ENCODE results near the gene PDE4D.

DNA sequence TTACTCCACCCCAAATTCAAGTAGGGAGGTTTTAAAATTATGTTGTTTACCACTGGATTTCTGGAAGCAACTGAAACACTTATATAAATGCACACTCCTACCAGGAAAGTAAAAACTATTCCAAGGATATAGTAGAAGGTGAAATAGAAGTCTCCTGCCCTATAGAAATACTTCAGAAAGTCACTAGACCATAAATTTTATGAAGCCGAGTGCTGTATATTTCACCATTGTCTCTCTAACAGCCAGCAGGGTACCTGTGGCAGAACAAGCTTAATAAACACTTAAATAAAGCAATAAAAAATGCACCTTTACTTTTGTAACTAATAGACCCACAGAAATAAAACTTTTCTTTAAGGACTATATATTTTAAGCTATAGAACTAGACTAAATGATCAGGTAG is 631.6 kb downstream of the PDE4D start:
- TF ChIP-seq RARB (CRISPR knock-in tag; IDR thresholded peaks at IDR 0.05) (no peak), CSDC2 (CRISPR knock-in tag; IDR thresholded peaks at IDR 0.05) (no peak), ESRRG (CRISPR knock-in tag; IDR thresholded peaks at IDR 0.05) (no peak), TOX (CRISPR knock-in tag; IDR thresholded peaks at IDR 0.05; ENCODE audit: borderline replicate concordance) (no peak), ZFP3 (CRISPR knock-in tag; IDR thresholded peaks at IDR 0.05) (no peak), ARNTL (CRISPR knock-in tag; IDR thresholded peaks at IDR 0.05; ENCODE audit: borderline replicate concordance, low read depth) (no peak), GLIS3 (CRISPR knock-in tag; IDR thresholded peaks at IDR 0.05) (no peak), BACH2 (CRISPR knock-in tag; IDR thresholded peaks at IDR 0.05; ENCODE audit: borderline replicate concordance) (no peak), ZFP30 (CRISPR knock-in tag; IDR thresholded peaks at IDR 0.05) (no peak), SNAI2 (CRISPR knock-in tag; IDR thresholded peaks at IDR 0.05) (no peak)
- TF ChIP-seq, protein P1, sequence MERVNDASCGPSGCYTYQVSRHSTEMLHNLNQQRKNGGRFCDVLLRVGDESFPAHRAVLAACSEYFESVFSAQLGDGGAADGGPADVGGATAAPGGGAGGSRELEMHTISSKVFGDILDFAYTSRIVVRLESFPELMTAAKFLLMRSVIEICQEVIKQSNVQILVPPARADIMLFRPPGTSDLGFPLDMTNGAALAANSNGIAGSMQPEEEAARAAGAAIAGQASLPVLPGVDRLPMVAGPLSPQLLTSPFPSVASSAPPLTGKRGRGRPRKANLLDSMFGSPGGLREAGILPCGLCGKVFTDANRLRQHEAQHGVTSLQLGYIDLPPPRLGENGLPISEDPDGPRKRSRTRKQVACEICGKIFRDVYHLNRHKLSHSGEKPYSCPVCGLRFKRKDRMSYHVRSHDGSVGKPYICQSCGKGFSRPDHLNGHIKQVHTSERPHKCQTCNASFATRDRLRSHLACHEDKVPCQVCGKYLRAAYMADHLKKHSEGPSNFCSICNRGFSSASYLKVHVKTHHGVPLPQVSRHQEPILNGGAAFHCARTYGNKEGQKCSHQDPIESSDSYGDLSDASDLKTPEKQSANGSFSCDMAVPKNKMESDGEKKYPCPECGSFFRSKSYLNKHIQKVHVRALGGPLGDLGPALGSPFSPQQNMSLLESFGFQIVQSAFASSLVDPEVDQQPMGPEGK (CRISPR knock-in tag; IDR thresholded peaks at IDR 0.05; ENCODE audit: borderline replicate concordance): no peak
- TF ChIP-seq, protein P2, sequence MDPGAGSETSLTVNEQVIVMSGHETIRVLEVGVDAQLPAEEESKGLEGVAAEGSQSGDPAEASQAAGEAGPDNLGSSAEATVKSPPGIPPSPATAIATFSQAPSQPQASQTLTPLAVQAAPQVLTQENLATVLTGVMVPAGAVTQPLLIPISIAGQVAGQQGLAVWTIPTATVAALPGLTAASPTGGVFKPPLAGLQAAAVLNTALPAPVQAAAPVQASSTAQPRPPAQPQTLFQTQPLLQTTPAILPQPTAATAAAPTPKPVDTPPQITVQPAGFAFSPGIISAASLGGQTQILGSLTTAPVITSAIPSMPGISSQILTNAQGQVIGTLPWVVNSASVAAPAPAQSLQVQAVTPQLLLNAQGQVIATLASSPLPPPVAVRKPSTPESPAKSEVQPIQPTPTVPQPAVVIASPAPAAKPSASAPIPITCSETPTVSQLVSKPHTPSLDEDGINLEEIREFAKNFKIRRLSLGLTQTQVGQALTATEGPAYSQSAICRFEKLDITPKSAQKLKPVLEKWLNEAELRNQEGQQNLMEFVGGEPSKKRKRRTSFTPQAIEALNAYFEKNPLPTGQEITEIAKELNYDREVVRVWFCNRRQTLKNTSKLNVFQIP (CRISPR knock-in tag; IDR thresholded peaks at IDR 0.05; ENCODE audit: borderline replicate concordance, low read depth): no peak
- TF ChIP-seq, protein P3, sequence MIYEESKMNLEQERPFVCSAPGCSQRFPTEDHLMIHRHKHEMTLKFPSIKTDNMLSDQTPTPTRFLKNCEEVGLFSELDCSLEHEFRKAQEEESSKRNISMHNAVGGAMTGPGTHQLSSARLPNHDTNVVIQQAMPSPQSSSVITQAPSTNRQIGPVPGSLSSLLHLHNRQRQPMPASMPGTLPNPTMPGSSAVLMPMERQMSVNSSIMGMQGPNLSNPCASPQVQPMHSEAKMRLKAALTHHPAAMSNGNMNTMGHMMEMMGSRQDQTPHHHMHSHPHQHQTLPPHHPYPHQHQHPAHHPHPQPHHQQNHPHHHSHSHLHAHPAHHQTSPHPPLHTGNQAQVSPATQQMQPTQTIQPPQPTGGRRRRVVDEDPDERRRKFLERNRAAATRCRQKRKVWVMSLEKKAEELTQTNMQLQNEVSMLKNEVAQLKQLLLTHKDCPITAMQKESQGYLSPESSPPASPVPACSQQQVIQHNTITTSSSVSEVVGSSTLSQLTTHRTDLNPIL (CRISPR knock-in tag; IDR thresholded peaks at IDR 0.05; ENCODE audit: low read depth): no peak

Data from SK-N-SH treated with all-trans-retinoic acid at 6 μM for 48 hours (cell line).